Hindlimb muscle (tissue), 1 donor: ENCODE measurements around the gene TIAM2. TPM values are rescaled to one million over a fixed set of nuclear protein-coding genes. Genes with fewer than 3 reads are reported as not detected.
"Not testable (repeated sequence)": the region's sequence is repeated elsewhere in the genome, so short reads cannot be mapped to it uniquely, and the experiment has no call there.

Experiments used
- DNase-seq: peaks from one replicate; pipeline ENCODE4 v3.0.0-alpha.2; 2013
- polyA plus RNA-seq: library from polyadenylated mRNA; unstranded; fragments of 120-200 nt; gene quantifications from one replicate; pipeline ENCODE4 v1.2.1, GENCODE V29; 2013; ENCODE audit not compliant: insufficient read length

TIAM2 gene
- polyA plus RNA-seq, 1 donor, result 13.6 TPM

GRCh38 chr6:155201461-155202226, 206.5 kb downstream of the TIAM2 start:
- DNase-seq, result no peak

GRCh38 chr6:155207223-155207622, 212.1 kb downstream of the TIAM2 start:
- DNase-seq, result no peak

- DNase-seq, result no peak
These were observed 217.0 kb downstream of the TIAM2 start for GRCh38 chr6:155212106-155212505.

- no peak for DNase-seq
These were observed 217.7 kb downstream of the TIAM2 start for GRCh38 chr6:155212616-155213380.

GRCh38 chr6:155213611-155214372, 218.7 kb downstream of the TIAM2 start:
- no peak for DNase-seq

- DNase-seq, result no peak
These were observed 220.8 kb downstream of the TIAM2 start for GRCh38 chr6:155215906-155216305.

GRCh38 chr6:155216312-155217046, 221.4 kb downstream of the TIAM2 start:
- DNase-seq, result no peak

- DNase-seq, result not testable (repeated sequence)
These were observed 223.6 kb downstream of the TIAM2 start for GRCh38 chr6:155218711-155219110.

GRCh38 chr6:155219299-155219698, 224.2 kb downstream of the TIAM2 start:
- DNase-seq, result no peak

GRCh38 chr6:155219858-155220301, 224.8 kb downstream of the TIAM2 start:
- no peak for DNase-seq

GRCh38 chr6:155221086-155221485, 226.0 kb downstream of the TIAM2 start:
- no peak for DNase-seq

GRCh38 chr6:155222506-155222905, 227.4 kb downstream of the TIAM2 start:
- no peak for DNase-seq

- no peak for DNase-seq
These were observed 228.7 kb downstream of the TIAM2 start for GRCh38 chr6:155223646-155224451.

- no peak for DNase-seq
These were observed 229.5 kb downstream of the TIAM2 start for GRCh38 chr6:155224618-155225017.

- DNase-seq, result no peak
These were observed 231.9 kb downstream of the TIAM2 start for GRCh38 chr6:155227046-155227445.

- DNase-seq, result no peak
These were observed 233.5 kb downstream of the TIAM2 start for GRCh38 chr6:155228546-155229166.

- DNase-seq, result not testable (repeated sequence)
These were observed 235.9 kb downstream of the TIAM2 start for GRCh38 chr6:155230975-155231374.

- no peak for DNase-seq
These were observed 237.7 kb downstream of the TIAM2 start for GRCh38 chr6:155232848-155233247.

GRCh38 chr6:155234167-155234566, 239.1 kb downstream of the TIAM2 start:
- no peak for DNase-seq

GRCh38 chr6:155234687-155235086, 239.6 kb downstream of the TIAM2 start:
- no peak for DNase-seq

- no peak for DNase-seq
These were observed 240.0 kb downstream of the TIAM2 start for GRCh38 chr6:155235087-155235486.
